ENCODE results near the gene RGS14.
A peak's percentile ranks its signal among the peaks of the same experiment; 100 is the strongest.
"Not testable (repeated sequence)": the region's sequence is repeated elsewhere in the genome, so short reads cannot be mapped to it uniquely, and the experiment has no call there.

Gene RGS14

GRCh38 chr5:177402271-177403043, 44.7 kb downstream of the RGS14 start:
- DNase-seq (ENCODE audit: low spot score): peak; percentile 72

DNA sequence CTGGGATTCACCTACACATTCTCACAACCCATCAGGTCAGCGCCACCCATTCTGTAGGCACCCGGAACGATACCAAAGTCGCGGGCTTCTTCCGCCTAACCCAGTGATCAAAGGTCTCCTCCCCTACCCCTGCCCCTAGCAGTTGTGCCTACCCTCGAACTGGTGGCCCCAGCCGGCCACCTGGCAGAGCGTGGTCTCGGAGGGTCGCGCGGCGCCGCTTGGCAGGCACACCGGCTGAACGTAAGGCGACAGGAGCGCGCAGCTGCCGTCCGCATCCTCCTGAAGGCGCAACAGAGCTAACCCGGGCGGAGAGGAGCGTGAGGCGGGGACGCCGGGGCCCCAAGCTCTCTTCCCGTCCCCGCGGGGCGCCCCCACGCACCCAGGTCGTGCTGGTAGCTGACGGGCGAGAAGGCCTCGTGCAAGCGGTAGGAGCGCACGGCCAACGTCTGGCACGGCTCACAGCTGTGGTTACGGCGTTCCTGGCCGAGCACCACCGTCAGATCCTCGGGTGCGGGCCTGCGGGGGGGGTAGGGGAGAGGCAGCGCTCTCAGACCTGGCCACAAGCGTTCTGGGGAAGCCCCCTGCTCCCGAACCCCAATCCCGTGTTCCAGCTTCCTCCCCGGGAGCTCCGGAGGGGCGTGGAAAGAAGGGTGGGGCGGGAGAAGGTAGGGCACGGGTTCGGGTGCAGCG, 45.5 kb downstream of the RGS14 start:
- peak; percentile 36 for DNase-seq (ENCODE audit: low spot score)

DNA sequence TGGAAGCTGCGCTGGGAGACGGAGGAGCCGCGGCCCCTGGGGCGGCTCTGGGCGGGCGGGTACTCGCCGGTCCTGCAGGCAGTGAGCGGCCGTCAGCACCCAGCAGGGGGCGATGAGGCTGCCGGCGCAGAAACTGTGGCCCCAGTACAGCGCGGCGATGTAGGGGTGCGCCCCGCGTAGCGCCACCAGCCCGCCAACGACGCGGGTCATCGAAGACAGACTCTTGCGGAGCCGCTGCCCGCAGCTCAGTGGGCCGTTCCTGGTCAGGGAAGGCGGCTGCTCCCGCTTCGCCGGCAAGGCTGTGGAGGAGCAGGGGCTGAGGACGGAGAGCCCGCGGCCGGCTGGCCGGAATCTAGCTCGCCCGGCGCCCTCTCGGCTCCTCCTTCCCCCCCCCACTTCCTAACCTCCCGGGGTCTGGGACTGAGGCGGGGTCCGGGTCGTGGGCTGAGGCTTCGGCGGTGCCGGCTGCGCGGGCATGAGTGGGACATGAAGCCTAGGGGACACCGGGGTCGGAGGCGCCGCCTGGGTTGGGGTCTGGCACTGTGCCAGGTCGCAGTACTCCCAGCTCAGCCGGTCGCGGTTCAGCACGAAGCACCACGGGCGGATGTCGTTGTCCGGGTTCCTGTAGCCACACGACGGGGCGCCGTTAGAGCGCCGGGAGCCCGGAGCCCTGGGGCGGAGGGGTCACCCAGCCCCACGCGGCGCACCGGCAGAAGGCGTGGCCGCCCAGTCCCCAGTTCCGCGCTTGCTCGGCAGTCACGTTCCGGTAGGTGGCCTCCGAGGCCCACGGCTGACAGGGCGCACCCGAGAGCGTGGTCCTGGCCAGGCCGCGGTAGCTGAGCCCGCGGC, 46.3 kb downstream of the RGS14 start:
- peak; percentile 88 for DNase-seq (ENCODE audit: low spot score)

DNA sequence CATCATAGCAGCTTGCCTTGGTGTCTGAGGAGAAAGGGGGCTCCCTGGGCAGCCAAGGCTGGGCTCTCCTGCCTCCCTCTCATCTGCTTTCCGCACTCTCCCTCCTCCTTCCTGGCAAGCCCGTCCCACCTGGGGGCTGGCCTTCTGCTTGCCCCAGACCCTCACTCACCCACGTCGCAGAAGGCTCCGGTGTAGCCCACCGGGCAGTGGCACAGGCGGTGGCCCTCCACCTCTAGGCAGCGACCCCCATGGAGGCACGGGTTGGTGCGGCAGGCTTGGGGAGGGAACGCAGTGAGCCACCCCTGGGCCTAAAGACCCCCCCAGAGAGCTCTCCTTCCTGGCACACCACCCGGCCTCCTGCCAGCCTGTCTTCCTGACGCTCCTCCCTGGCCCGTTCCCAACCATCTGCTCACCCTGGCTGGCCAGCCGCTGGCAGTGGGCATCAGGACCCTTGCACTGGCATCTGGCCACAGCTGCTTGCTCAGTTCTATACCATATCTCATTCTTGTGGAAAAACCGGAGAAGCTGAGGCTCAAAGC, 47.0 kb downstream of the RGS14 start:
- DNase-seq (ENCODE audit: low spot score): no peak

DNA sequence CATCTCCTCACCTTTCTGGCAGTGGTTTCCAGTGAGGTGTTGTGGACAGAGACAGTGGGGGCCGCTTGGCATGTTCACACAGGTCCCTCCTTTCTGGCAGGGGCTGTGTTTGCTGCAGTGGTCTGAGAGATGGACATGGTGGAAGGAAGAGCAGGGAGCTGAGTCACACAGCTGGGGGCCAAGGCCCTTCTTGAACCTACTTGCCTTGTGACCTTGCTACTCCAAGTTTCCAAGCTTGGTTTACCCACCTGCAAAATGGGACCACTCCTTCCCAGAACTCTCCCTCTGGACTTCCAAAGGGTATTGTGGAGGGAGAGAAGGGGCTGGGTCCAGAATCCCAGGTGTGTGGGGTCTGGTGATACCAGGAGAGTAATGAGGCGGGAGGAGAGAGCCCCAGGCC, 47.6 kb downstream of the RGS14 start:
- no peak for DNase-seq (ENCODE audit: low spot score)

DNA sequence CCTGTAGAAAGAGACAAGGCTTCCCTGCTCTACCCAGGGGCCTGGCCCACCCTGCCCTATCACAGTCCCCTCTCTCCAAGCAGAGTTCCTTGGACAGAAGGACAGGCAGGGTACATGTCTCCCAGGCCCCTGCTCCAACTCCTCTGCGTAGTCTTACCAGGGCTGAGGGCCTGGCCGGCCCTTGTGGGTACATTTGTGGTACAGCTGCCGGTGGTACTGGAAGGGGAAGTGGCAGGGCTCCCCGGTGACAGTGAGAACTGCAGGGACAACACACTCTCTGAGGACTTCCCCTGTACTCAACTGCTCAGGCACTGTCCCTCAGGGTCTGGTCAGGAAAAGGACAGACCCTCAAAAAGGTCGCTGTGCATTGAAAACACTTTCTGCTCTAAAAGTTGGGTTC, 48.1 kb downstream of the RGS14 start:
- DNase-seq (ENCODE audit: low spot score): no peak

DNA sequence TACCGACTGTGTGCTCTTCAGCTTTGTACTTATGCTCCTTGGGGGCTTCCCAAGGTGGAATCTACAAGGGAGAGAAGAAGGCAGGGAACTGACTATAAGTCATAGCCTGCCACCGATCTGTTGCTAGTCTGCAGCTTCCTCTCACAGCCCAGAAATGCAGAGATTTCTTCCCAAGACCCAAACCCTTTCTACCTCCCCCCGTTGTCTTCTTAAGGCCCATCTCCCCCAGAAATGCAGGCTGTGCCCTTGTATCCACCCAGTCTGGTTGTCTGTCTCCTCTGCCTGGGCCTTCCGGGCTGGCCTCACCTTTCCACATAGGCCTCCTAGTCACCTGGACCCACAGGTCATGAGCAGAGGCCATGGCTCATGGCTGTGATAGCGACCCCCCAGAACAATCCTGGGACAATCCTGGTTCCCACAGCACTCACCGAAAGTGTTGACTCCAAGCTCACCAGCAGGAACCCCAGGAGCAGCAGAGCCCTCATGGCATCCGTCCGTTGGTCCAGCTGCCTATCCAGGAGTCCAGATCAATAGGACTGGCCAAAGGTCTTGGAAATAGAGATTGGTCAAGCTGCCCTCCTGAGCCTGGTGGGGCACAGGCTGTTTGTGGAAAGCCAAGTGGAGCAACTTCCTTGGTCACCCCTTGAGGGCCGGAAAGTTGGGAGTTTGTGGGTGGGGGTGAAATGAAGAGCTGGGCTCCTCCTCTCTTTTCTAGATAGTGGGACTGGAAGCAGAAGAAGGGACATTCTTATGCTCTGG, 51.5 kb downstream of the RGS14 start, which contains the start of gene F12:
Gene F12, minus strand, starts transcription at position 522 of the 759 bp plus-strand sequence. Its CDS starts 37 bp downstream, at position 485.
- no peak for DNase-seq (ENCODE audit: low spot score)

- no peak for DNase-seq (ENCODE audit: low spot score)
These were observed 52.9 kb downstream of the RGS14 start for GRCh38 chr5:177410575-177410974.

DNA sequence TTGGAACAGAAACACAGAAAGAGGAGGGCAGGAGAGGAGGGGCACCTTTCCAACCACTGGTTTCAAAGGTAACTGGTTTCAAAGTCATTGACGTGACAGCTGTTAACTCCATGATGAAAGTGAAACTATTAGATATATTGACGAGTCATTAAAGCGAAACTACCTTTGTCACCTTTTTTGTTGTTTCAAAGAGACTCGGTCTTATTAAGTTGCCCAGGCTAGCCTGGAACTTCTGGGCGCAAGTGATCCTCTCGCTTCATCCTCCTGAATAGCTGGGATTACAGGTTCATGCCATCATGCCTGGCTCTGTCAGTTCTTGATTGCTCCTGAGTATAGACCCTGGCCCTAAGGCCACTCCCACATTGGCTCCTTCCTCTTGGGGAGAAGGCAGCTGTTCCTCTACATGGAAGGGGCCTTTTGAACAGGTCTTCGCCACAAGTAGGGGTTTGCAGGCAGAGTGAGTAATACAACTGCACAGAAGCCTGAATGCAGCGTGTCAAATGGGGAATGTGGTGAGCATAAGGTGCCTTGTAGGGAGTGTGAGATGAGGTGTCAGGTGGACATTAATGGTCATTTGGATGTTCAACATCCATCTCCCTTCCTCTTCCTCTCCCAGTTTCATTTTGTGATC, 55.0 kb downstream of the RGS14 start:
- peak; percentile 54 for DNase-seq (ENCODE audit: low spot score)

DNA sequence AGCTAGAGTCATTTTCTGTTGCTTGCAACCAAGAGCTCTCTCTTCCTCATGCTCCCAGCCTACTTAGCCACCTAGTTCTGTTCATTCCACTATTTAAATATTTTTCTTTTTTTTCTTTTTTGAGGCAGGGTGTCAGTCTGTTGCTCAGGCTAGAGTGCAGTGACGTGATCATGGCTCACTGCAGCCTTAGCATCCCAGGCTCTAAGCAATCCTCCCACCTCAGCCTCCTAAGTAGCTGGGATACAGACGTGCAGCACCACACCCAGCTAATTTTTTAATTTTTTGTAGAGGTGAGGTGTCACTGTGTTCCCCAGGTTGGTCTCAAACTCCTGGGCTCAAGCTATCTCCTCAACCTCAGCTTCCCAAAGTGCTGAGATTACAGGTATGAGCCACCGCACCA, 56.8 kb downstream of the RGS14 start:
- no peak for DNase-seq (ENCODE audit: low spot score)

DNA sequence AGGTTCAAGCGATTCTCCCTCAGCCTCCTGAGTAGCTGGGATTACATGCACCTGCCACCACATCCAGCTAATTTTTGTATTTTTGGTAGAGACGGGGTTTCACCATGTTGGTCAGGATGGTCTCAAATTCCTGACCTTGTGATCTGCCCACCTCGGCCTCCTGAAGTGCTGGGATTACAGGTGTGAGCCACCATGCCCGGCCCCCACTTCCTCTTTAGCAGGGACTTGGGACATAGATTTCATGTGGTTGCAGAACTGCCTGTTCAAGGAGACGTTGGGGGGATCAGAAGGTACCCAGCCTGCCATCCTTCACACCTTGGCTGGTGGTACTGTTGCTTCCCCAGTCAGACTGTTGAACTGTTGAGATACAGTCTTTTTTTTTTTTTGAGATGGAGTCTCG, 59.4 kb downstream of the RGS14 start:
- DNase-seq (ENCODE audit: low spot score): not testable (repeated sequence)

GRCh38 chr5:177419046-177419445, 61.3 kb downstream of the RGS14 start:
- no peak for DNase-seq (ENCODE audit: low spot score)

DNA sequence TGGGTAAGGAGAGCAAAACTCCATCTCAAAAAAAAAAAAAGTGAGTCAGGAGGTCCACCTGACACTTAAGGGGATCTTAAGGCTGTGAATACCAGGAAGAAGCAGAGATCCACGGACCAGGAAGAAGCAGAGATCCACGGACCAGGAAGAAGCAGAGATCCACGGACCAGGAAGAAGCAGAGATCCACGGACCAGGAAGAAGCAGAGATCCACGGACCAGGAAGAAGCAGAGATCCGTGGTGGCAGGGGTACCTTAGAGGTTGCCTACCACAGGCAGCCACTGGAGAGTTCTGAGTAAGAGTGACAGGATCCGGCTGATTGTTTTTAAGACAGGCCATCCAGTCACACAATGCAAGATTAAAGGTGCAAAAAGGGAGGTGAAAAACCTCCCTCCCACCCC, 62.7 kb downstream of the RGS14 start:
- not testable (repeated sequence) for DNase-seq (ENCODE audit: low spot score)

DNA sequence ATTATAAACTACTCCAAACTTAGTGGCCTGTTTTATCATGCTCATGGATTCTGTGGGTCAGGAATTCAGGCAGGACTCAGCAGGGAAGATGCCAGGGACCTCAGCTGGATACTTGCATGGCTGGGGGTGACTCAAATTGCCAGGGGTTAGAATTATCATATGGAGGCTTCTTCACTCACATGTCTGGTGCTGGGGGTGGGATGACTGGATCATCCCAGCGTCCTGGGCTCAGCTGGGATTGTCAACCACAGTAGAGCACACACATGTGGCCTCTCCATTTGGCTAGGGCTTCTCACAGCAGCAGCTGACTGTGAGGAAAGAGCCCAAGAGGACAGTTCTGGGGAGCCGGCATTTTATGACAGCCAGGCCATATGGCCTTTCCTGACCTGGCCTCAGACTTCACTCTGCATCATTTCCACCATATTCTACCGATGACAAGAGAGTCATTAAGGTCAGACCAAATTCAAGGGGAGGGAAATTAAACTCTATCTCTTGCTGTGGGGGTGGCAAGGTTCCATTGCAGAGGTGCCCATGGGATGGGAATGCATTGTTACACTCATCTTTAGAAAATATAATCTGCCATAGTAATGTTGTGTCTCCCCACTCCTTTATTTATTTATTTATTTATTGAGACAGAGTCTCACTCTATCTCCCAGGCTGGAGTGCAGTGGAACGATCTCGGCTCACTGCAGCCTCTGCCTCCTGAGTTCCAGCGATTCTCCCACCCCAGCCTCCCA, 63.5 kb downstream of the RGS14 start:
- DNase-seq (ENCODE audit: low spot score): no peak

Measured in CD4-positive, alpha-beta T cell treated with Interleukin-15 for 4 hours (primary cell).